Measurements from ENCODE around the gene CTSK.
A peak's percentile ranks its signal among the peaks of the same experiment; 100 is the strongest.
"Not testable (repeated sequence)": the region's sequence is repeated elsewhere in the genome, so short reads cannot be mapped to it uniquely, and the experiment has no call there.

The CTSK gene

DNA sequence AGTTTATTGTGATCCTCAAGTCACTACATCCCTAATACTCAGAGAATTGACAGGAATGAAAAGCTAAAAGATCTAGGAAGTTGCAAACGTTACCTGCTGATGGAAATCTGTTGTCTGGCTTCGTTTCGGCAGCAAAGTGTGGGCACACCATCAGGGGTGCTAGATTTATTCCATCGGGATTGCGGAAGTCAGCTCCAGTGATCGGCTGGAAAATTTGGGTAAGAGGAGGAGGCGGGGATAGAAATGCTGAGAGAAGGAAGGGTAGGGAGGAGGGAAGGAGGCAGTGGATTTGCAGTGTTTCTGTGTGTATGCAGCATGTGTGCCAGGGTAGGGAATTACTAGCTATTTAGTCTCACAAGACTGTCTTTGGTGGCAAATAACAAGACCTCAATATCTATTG is at the start of gene CTSK:
Gene CTSK, minus strand, starts transcription at position 140 of the 400 bp plus-strand sequence. CDS start 1,455 bp downstream, outside the sequence.
- Histone ChIP-seq H3K9ac (ENCODE audit: low read depth in 1 of 2, low read length in 2 of 2) (peak within 1 kb of the TSS in 1 of 2 donors; percentile 30), H3K27ac (ENCODE audit: low read depth in 2 of 2, low read length in 2 of 2) (peak within 1 kb of the TSS; percentile 13 to 16), H3K4me1 (ENCODE audit: control insufficient read depth in 2 of 2, insufficient read depth in 2 of 2, low read length in 2 of 2) (peaks cover 4 to 27% of the 10 kb centered on the region in 2 donors), H3K27me3 (ENCODE audit: control insufficient read depth in 2 of 2, insufficient read depth in 2 of 2, low read length in 2 of 2) (no peaks in the 10 kb centered on the region), H3K36me3 (ENCODE audit: control insufficient read depth in 2 of 2, insufficient read depth in 2 of 2, low read length in 2 of 2) (peaks cover 12% of the 10 kb centered on the region in 2 donors), H3K9me3 (ENCODE audit: control insufficient read depth in 2 of 2, low read length in 2 of 2) (no peaks in the 10 kb centered on the region), H3K4me3 (ENCODE audit: low read length in 2 of 2) (peak within 1 kb of the TSS; percentile 37 to 53)

DNA sequence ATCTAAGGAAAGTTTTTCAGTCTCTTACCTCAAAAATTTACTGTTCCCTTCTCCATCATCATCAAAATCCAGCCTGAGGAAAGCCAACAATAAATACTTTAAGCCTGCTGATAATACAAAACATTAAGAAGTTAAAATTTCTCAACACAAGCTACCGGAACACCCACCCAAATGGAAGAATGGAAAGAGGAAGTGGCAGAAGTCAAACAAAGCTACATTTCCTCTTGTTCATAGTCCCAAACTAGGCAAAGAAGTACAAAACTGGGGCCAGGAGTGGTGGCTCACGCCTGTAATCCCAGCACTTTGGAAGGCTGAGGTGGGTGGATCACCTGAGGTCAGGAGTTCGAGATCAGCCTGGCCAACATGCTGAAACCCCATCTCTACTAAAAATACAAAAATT is 44.7 kb upstream of the CTSK start:
- not testable (repeated sequence) for H3K27ac ChIP-seq (ENCODE audit: low read depth in 2 of 2, low read length in 2 of 2); H3K27me3 ChIP-seq (ENCODE audit: control insufficient read depth in 2 of 2, insufficient read depth in 2 of 2, low read length in 2 of 2); H3K4me3 ChIP-seq (ENCODE audit: low read length in 2 of 2); H3K4me1 ChIP-seq (ENCODE audit: control insufficient read depth in 2 of 2, insufficient read depth in 2 of 2, low read length in 2 of 2); H3K9ac ChIP-seq (ENCODE audit: low read depth in 1 of 2, low read length in 2 of 2); H3K9me3 ChIP-seq (ENCODE audit: control insufficient read depth in 2 of 2, low read length in 2 of 2)
- H3K36me3 ChIP-seq (ENCODE audit: control insufficient read depth in 2 of 2, insufficient read depth in 2 of 2, low read length in 2 of 2), result peaks cover 23 to 29% of the 10 kb centered on the region in 2 donors

DNA sequence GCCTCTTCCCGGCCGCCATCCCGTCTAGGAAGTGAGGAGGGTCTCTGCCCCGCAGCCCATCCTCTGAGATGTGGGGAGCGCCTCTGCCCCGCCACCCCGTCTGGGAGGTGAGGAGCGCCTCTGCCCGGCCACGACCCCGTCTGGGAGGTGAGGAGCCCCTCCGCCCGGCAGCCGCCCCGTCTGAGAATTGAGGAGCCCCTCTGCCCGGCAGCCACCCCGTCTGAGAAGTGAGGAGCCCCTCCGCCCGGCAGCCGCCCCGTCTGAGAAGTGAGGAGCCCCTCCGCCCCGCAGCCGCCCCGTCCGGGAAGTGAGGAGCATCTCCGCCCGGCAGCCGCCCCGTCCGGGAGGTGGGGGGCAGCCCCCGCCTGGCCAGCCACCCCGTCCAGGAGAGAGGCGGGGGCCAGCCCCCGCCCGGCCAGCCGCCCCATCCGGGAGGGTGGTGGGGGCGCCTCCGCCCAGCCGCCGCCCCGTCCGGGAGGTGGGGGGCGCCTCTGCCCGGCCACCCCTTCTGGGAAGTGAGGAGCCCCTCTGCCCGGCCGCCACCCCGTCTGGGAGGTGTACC is 42.8 kb upstream of the CTSK start:
- not testable (repeated sequence) for H3K27me3 ChIP-seq (ENCODE audit: control insufficient read depth in 2 of 2, insufficient read depth in 2 of 2, low read length in 2 of 2); H3K9me3 ChIP-seq (ENCODE audit: control insufficient read depth in 2 of 2, low read length in 2 of 2); H3K4me3 ChIP-seq (ENCODE audit: low read length in 2 of 2); H3K4me1 ChIP-seq (ENCODE audit: control insufficient read depth in 2 of 2, insufficient read depth in 2 of 2, low read length in 2 of 2); H3K9ac ChIP-seq (ENCODE audit: low read depth in 1 of 2, low read length in 2 of 2); H3K27ac ChIP-seq (ENCODE audit: low read depth in 2 of 2, low read length in 2 of 2)
- peaks cover 17 to 25% of the 10 kb centered on the region in 2 donors for H3K36me3 ChIP-seq (ENCODE audit: control insufficient read depth in 2 of 2, insufficient read depth in 2 of 2, low read length in 2 of 2)

DNA sequence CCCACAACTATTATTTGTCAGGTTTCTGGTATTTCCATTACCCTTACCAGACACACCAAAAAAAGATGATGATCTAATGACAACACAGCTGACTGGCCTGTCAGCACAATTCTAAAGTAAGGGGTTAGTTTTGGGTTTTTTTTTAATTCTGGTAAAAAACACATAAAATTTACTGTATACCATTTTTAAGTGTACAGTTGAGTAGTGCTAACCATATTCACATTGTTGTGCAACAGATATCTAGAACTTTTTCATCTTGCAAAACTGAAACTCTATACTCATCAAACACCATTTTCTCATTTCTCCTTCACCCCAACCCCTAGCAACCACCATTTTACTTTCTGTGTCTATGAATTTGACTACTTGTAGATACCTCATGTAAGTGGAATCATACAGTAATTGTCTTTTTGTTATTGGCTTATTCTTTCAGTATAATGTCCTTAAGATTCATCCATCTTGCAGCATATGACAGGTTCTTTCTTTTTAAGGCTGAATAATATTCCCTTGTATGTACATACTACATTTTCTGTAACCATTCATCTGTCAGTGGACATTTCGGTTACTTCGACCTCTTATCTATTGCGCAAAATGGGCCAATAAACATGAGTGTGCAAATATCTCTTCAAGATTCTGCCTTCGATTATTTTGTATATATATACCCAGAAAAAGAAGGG is 38.5 kb upstream of the CTSK start:
- no peaks in the 10 kb centered on the region for H3K4me1 ChIP-seq (ENCODE audit: control insufficient read depth in 2 of 2, insufficient read depth in 2 of 2, low read length in 2 of 2)
- H3K36me3 ChIP-seq (ENCODE audit: control insufficient read depth in 2 of 2, insufficient read depth in 2 of 2, low read length in 2 of 2), result peaks cover 0 to 8% of the 10 kb centered on the region in 2 donors
- no peaks in the 10 kb centered on the region for H3K27me3 ChIP-seq (ENCODE audit: control insufficient read depth in 2 of 2, insufficient read depth in 2 of 2, low read length in 2 of 2)
- H3K27ac ChIP-seq (ENCODE audit: low read depth in 2 of 2, low read length in 2 of 2), result no peak overlapping the region
- H3K4me3 ChIP-seq (ENCODE audit: low read length in 2 of 2), result no peak overlapping the region
- no peak overlapping the region for H3K9ac ChIP-seq (ENCODE audit: low read depth in 1 of 2, low read length in 2 of 2)
- no peaks in the 10 kb centered on the region for H3K9me3 ChIP-seq (ENCODE audit: control insufficient read depth in 2 of 2, low read length in 2 of 2)

DNA sequence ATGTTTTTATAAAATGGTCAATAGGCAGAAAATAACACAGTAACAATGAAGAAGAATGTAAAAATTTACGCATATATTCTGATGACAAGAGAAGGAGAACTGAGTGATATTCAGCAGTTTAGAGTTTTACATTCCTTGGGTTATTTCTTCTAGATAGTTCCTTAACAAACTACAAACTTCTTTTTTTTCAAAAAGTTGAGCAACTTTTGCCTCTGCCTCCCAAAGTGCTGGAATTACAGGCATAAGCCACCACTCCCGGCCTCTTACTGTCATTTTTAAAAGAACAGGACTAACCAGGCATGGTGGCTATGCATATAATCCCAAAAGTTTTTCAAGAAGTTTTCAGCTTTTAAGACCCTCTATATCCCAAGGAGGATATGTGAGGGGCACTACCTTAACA is 35.4 kb upstream of the CTSK start:
- Histone ChIP-seq H3K36me3 (ENCODE audit: control insufficient read depth in 2 of 2, insufficient read depth in 2 of 2, low read length in 2 of 2) (peaks cover 8 to 11% of the 10 kb centered on the region in 2 donors), H3K27ac (ENCODE audit: low read depth in 2 of 2, low read length in 2 of 2) (no peak overlapping the region), H3K9ac (ENCODE audit: low read depth in 1 of 2, low read length in 2 of 2) (no peak overlapping the region), H3K4me1 (ENCODE audit: control insufficient read depth in 2 of 2, insufficient read depth in 2 of 2, low read length in 2 of 2) (no peaks in the 10 kb centered on the region), H3K4me3 (ENCODE audit: low read length in 2 of 2) (no peak overlapping the region), H3K9me3 (ENCODE audit: control insufficient read depth in 2 of 2, low read length in 2 of 2) (no peaks in the 10 kb centered on the region), H3K27me3 (ENCODE audit: control insufficient read depth in 2 of 2, insufficient read depth in 2 of 2, low read length in 2 of 2) (no peaks in the 10 kb centered on the region)

DNA sequence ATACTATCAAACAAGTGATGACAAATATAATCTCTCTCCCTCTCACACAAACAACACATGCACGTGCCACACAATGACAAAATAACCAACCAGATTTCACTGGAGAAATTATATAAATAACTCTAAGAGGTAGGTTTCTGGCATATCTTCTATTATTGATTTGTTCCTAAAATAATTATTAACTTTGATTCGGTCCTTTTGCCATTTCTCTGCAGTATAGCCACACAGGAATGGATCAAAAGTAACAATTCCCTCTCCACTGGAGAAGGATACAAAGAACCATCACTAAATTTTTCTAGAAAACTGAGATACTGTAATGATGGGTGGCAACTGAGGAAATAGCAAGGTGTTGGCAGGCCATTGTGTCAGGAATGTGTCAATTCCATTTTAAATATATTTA is 34.9 kb upstream of the CTSK start:
- no peaks in the 10 kb centered on the region for H3K4me1 ChIP-seq (ENCODE audit: control insufficient read depth in 2 of 2, insufficient read depth in 2 of 2, low read length in 2 of 2)
- H3K9me3 ChIP-seq (ENCODE audit: control insufficient read depth in 2 of 2, low read length in 2 of 2), result no peaks in the 10 kb centered on the region
- H3K27me3 ChIP-seq (ENCODE audit: control insufficient read depth in 2 of 2, insufficient read depth in 2 of 2, low read length in 2 of 2), result no peaks in the 10 kb centered on the region
- no peak overlapping the region for H3K27ac ChIP-seq (ENCODE audit: low read depth in 2 of 2, low read length in 2 of 2)
- no peak overlapping the region for H3K9ac ChIP-seq (ENCODE audit: low read depth in 1 of 2, low read length in 2 of 2)
- peaks cover 8 to 9% of the 10 kb centered on the region in 2 donors for H3K36me3 ChIP-seq (ENCODE audit: control insufficient read depth in 2 of 2, insufficient read depth in 2 of 2, low read length in 2 of 2)
- H3K4me3 ChIP-seq (ENCODE audit: low read length in 2 of 2), result no peak overlapping the region

DNA sequence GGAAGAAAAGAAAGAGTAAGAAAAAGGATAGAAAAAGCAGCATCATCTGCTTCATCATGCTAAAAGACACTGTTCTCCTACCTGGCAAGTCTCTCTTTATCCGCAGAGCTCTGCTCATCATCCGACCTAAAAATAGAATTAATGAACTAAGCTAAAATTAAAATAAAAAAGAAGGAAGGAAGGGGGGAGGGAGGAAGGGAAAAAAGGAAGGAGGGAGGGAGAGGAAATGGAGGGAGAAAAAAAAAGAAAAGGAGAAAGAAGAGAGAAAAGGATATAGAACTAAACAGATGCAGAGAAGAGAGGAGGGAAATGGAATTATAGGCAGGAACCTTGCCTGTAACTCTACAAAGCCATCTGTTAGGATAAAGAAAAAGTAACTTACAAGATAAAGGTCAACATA is 34.3 kb upstream of the CTSK start:
- Histone ChIP-seq H3K9me3 (ENCODE audit: control insufficient read depth in 2 of 2, low read length in 2 of 2) (no peaks in the 10 kb centered on the region), H3K27me3 (ENCODE audit: control insufficient read depth in 2 of 2, insufficient read depth in 2 of 2, low read length in 2 of 2) (no peaks in the 10 kb centered on the region), H3K36me3 (ENCODE audit: control insufficient read depth in 2 of 2, insufficient read depth in 2 of 2, low read length in 2 of 2) (peaks cover 8 to 9% of the 10 kb centered on the region in 2 donors), H3K27ac (ENCODE audit: low read depth in 2 of 2, low read length in 2 of 2) (no peak overlapping the region), H3K4me3 (ENCODE audit: low read length in 2 of 2) (no peak overlapping the region), H3K9ac (ENCODE audit: low read depth in 1 of 2, low read length in 2 of 2) (no peak overlapping the region), H3K4me1 (ENCODE audit: control insufficient read depth in 2 of 2, insufficient read depth in 2 of 2, low read length in 2 of 2) (no peaks in the 10 kb centered on the region)

DNA sequence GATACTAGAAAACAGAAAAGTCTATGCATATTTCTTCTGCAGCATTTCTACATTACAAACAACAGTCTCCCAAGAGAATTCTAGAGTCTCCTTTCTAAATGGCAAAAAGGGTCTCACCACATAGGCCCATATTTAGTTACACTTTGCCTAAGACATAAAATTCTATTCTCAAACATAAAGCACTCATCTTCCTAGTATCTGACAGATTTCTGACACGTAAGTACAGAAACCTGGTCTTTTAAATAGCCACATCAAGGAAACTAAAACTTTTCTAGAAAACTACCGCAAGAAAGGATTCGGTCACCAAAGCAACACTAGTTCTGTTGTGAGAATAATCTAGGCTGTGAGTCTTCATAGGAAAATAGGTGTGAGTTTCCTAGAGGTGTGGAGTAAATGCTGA is 33.6 kb upstream of the CTSK start:
- Histone ChIP-seq H3K9ac (ENCODE audit: low read depth in 1 of 2, low read length in 2 of 2) (no peak overlapping the region), H3K4me1 (ENCODE audit: control insufficient read depth in 2 of 2, insufficient read depth in 2 of 2, low read length in 2 of 2) (no peaks in the 10 kb centered on the region), H3K27ac (ENCODE audit: low read depth in 2 of 2, low read length in 2 of 2) (no peak overlapping the region), H3K9me3 (ENCODE audit: control insufficient read depth in 2 of 2, low read length in 2 of 2) (no peaks in the 10 kb centered on the region), H3K4me3 (ENCODE audit: low read length in 2 of 2) (no peak overlapping the region), H3K36me3 (ENCODE audit: control insufficient read depth in 2 of 2, insufficient read depth in 2 of 2, low read length in 2 of 2) (peaks cover 8 to 9% of the 10 kb centered on the region in 2 donors), H3K27me3 (ENCODE audit: control insufficient read depth in 2 of 2, insufficient read depth in 2 of 2, low read length in 2 of 2) (no peaks in the 10 kb centered on the region)

DNA sequence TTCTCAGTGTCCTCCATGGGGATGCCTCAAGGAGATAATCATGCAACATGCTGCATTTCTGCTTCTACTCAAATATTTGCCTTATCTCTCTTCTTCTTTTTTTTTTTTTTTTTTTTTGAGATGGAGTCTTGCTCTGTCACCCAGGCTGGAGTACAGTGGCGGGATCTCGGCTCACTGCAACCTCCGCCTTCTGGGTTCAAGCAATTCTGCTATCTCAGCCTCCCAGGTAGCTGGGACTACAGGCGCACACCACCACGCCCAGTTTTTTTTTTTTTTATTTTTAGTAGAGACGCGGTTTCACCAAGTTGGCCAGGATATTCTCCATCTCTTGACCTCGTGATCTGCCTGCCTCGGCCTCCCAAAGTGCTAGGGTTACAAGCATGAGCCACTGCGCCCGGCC is 32.8 kb upstream of the CTSK start:
- peak overlapping the region; percentile 5 to 17 for H3K9ac ChIP-seq (ENCODE audit: low read depth in 1 of 2, low read length in 2 of 2)
- not testable (repeated sequence) for H3K9me3 ChIP-seq (ENCODE audit: control insufficient read depth in 2 of 2, low read length in 2 of 2); H3K4me1 ChIP-seq (ENCODE audit: control insufficient read depth in 2 of 2, insufficient read depth in 2 of 2, low read length in 2 of 2); H3K4me3 ChIP-seq (ENCODE audit: low read length in 2 of 2); H3K27ac ChIP-seq (ENCODE audit: low read depth in 2 of 2, low read length in 2 of 2); H3K27me3 ChIP-seq (ENCODE audit: control insufficient read depth in 2 of 2, insufficient read depth in 2 of 2, low read length in 2 of 2)
- H3K36me3 ChIP-seq (ENCODE audit: control insufficient read depth in 2 of 2, insufficient read depth in 2 of 2, low read length in 2 of 2), result peaks cover 11% of the 10 kb centered on the region in 2 donors

DNA sequence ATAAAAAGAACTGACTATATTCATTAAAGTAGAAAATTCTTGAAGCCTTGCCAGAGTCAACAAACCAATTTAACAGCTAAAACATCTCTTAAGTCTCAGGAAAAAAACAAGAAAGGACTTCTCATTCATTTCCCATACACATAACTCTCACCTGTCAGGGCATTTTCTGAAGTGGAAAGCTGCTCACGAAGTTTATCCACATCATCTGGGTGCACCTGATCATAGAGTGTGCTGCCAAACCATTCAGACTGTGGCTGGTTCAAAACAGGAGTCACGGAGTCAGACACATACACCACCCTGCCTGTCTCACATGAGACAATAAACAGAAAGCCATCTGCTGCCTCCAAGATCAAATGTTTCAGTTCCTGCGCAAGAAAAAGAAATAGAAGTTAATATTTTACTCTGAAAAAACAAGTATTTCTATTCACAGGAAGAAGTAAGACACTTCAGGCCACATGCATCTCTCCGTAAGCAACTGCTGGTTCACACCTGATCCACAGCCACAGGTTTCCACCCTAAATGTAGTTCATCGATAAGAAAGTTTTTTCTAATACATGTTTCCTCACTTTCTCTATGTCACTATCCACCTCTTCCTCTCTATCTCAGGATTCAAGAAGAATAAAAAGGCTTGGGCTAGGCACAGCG is 28.2 kb upstream of the CTSK start:
- Histone ChIP-seq H3K36me3 (ENCODE audit: control insufficient read depth in 2 of 2, insufficient read depth in 2 of 2, low read length in 2 of 2) (peaks cover 39 to 45% of the 10 kb centered on the region in 2 donors), H3K27ac (ENCODE audit: low read depth in 2 of 2, low read length in 2 of 2) (peak overlapping the region; percentile 38 to 61), H3K9ac (ENCODE audit: low read depth in 1 of 2, low read length in 2 of 2) (no peak overlapping the region), H3K4me1 (ENCODE audit: control insufficient read depth in 2 of 2, insufficient read depth in 2 of 2, low read length in 2 of 2) (no peaks in the 10 kb centered on the region), H3K4me3 (ENCODE audit: low read length in 2 of 2) (peak overlapping the region in 1 of 2 donors; percentile 7), H3K27me3 (ENCODE audit: control insufficient read depth in 2 of 2, insufficient read depth in 2 of 2, low read length in 2 of 2) (no peaks in the 10 kb centered on the region), H3K9me3 (ENCODE audit: control insufficient read depth in 2 of 2, low read length in 2 of 2) (no peaks in the 10 kb centered on the region)
